MCF 10A (cell line): ENCODE data around the gene TRIM31. TPM values are rescaled to one million over a fixed set of nuclear protein-coding genes. Genes with fewer than 3 reads are reported as not detected.

Experiments
- BruUV-seq: library from RNA; stranded (reverse); fragments of 400-500 nt; replicated peaks from 2 replicates; lab custom pipeline; 2021; lab: Mats Ljungman, UMichigan
- CTCF ChIA-PET: fragments of 300-600 bp; sonication (Branson Sonifier 250); formaldehyde crosslinking; extraction: SDS; loops from one replicate; lab custom pipeline; 2021; ENCODE audit warnings: antibody characterized with exemption, inconsistent platforms; lab: Yijun Ruan, JAX
- POLR2A ChIA-PET: fragments of 300-600, 350-650 bp; sonication (Branson Sonifier 250); formaldehyde crosslinking; extraction: SDS; loops from one replicate; lab custom pipeline; 2020; ENCODE audit warnings: antibody characterized with exemption, inconsistent platforms; lab: Yijun Ruan, JAX
- DNase-seq: peaks from one replicate; pipeline ENCODE4 v3.0.0-alpha.2; 2018; ENCODE audit not compliant: unreplicated experiment
- H3K27ac Mint-ChIP-seq: one replicate; pipeline ENCODE4 v1.8.0; 2022; ENCODE audit warnings: mild to moderate bottlenecking, low read depth, mixed read lengths; ENCODE audit not compliant: unreplicated experiment
- H3K27me3 Mint-ChIP-seq: one replicate; pipeline ENCODE4 v1.8.0; 2022; ENCODE audit warnings: mixed read lengths; ENCODE audit not compliant: insufficient read depth, unreplicated experiment
- H3K36me3 Mint-ChIP-seq: one replicate; pipeline ENCODE4 v1.8.0; 2022; ENCODE audit warnings: mild to moderate bottlenecking, moderate library complexity, mixed read lengths; ENCODE audit not compliant: insufficient read depth, unreplicated experiment
- H3K4me1 Mint-ChIP-seq: one replicate; pipeline ENCODE4 v1.8.0; 2022; ENCODE audit warnings: mixed read lengths; ENCODE audit not compliant: insufficient read depth, unreplicated experiment
- H3K4me3 Mint-ChIP-seq: one replicate; pipeline ENCODE4 v1.8.0; 2022; ENCODE audit warnings: mild to moderate bottlenecking, moderate library complexity, mixed read lengths; ENCODE audit not compliant: unreplicated experiment
- H3K9me3 Mint-ChIP-seq: one replicate; pipeline ENCODE4 v1.8.0; 2022; ENCODE audit warnings: mixed read lengths; ENCODE audit not compliant: unreplicated experiment
- intact Hi-C: fragments of 100-400 bp; cut with micrococcal nuclease; formaldehyde crosslinking; loops from 2 replicates; pipeline ENCODE4 v1.14.1; 2022
- total RNA-seq: library from RNA; stranded (reverse); gene quantifications from 2 replicates; pipeline ENCODE4 v1.2.3, GENCODE V29; 2022
- TF ChIP-seq, protein P1 (sequence below): fragments of 200-600 bp; IDR thresholded peaks from one replicate; pipeline ENCODE4 v1.8.0; 2022; ENCODE audit warnings: antibody characterized with exemption, mild to moderate bottlenecking; ENCODE audit not compliant: unreplicated experiment

TRIM31 gene
- total RNA-seq, 1 experiment from 2014 or later, result not detected

DNA sequence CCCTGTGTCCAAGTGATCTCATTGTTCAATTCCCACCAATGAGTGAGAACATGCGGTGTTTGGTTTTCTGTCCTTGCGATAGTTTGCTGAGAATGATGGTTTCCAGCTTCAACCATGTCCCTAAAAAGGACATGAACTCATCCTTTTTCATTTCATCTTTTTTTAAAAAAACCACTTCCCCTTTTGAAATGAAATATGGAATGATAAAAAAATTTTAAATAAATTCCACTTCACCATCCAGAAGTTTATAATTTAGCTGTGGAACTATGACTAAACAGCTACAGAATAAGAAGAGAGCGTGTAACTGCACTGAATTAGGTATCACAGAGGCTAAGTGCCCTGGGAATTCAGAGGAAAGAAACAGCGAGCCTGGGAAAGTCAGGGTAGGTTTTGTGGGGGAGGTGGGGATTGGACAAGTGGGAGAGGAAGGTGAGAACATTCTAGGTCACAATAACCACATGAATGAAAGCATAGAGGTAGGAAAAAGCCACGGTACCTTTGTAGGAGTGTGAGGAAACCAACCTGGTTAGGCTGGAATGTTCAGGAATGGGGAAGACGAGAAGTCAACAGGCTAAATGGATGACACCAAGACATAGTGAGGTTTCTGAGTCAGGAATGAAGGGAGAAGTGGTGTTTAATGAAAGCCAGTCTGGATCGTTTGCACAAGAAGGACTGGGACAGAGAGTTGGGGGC is 37.1 kb upstream of the TRIM31 start:
- peaks cover 11% of the 10 kb centered on the region for H3K4me1 Mint-ChIP-seq
- BruUV-seq, result no TSS peak
- TF ChIP-seq, protein P1, sequence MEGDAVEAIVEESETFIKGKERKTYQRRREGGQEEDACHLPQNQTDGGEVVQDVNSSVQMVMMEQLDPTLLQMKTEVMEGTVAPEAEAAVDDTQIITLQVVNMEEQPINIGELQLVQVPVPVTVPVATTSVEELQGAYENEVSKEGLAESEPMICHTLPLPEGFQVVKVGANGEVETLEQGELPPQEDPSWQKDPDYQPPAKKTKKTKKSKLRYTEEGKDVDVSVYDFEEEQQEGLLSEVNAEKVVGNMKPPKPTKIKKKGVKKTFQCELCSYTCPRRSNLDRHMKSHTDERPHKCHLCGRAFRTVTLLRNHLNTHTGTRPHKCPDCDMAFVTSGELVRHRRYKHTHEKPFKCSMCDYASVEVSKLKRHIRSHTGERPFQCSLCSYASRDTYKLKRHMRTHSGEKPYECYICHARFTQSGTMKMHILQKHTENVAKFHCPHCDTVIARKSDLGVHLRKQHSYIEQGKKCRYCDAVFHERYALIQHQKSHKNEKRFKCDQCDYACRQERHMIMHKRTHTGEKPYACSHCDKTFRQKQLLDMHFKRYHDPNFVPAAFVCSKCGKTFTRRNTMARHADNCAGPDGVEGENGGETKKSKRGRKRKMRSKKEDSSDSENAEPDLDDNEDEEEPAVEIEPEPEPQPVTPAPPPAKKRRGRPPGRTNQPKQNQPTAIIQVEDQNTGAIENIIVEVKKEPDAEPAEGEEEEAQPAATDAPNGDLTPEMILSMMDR, result no peak
- intact Hi-C loops, result no loop called here
- POLR2A ChIA-PET, result interaction anchor here (0.7 kb wide), 1 partner anchor 57 kb away, joined by 3 read pairs; no protein-coding TSS in a partner anchor
- no peaks in the 10 kb centered on the region for H3K36me3 Mint-ChIP-seq
- no peak for DNase-seq
- no peak overlapping the region for H3K27ac Mint-ChIP-seq
- CTCF ChIA-PET, result interaction anchor here (3.8 kb wide), 1 partner anchor 20 kb away, joined by 16 read pairs; no protein-coding TSS in a partner anchor
- H3K27me3 Mint-ChIP-seq, result peaks cover 8% of the 10 kb centered on the region
- H3K4me3 Mint-ChIP-seq, result no peak overlapping the region
- no peaks in the 10 kb centered on the region for H3K9me3 Mint-ChIP-seq

DNA sequence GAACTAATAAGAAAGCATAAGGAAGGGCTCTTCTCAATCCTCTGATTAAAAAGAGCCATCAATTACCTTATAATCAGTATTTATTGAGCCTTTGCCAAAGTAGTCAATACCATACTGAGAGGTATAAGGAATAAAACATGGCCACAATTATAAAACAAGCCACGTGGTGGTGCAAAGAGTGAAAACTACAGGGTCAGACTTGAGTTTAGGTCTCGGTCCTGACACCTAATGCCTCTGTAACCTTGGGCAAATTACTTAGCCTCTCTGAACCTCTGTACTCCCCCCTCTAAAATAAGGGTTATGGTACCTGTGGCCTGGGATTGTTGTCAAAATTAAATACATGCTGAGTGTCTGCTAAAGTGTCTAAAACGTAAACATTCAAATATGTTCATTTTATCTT is 36.3 kb upstream of the TRIM31 start:
- Mint-ChIP-seq H3K36me3 (no peaks in the 10 kb centered on the region), H3K27me3 (peaks cover 16% of the 10 kb centered on the region), H3K27ac (no peak overlapping the region), H3K9me3 (no peaks in the 10 kb centered on the region), H3K4me3 (no peak overlapping the region), H3K4me1 (peaks cover 3% of the 10 kb centered on the region)
- TF ChIP-seq, protein P1, result no peak
- ChIA-PET POLR2A (no interaction called here), CTCF (interaction anchor here (0.6 to 3.8 kb wide), 6 partner anchors 19 to 338 kb away, joined by 3 to 16 read pairs (median 4); no protein-coding TSS in a partner anchor)
- no TSS peak for BruUV-seq
- intact Hi-C loops, result no loop called here
- no peak for DNase-seq

DNA sequence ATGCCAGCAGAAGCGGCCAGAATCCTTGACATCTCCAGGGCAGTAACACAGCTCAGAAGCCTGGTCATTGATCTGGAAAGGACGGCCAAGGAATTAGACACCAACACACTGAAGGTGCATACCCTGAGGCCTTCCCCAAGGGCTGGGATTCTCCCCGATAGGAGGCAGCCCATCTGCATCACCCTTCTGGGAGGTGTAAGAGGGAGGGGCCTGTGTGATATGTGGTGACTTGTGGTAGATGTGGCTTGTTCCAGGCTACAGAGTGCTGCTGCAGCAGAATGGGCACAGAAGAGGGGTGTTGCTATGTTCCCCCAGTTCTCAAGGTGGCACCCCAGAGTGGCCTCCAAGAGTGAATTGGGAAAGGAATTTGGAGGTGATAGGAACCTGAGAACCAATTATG is 34.2 kb upstream of the TRIM31 start:
- no peak for DNase-seq
- no peaks in the 10 kb centered on the region for H3K36me3 Mint-ChIP-seq
- ChIA-PET POLR2A (interaction anchor here (0.6 to 1.0 kb wide), 2 partner anchors 44 to 1611 kb away, joined by 3 to 4 read pairs; no protein-coding TSS in a partner anchor), CTCF (interaction anchor here (0.9 to 3.8 kb wide), 6 partner anchors 16 to 110 kb away, joined by 3 to 16 read pairs (median 6); no protein-coding TSS in a partner anchor)
- no peaks in the 10 kb centered on the region for H3K4me1 Mint-ChIP-seq
- no TSS peak for BruUV-seq
- intact Hi-C loops, result no loop called here
- no peak overlapping the region for H3K27ac Mint-ChIP-seq
- H3K9me3 Mint-ChIP-seq, result no peaks in the 10 kb centered on the region
- no peak overlapping the region for H3K4me3 Mint-ChIP-seq
- TF ChIP-seq, protein P1, result no peak
- peaks cover 27% of the 10 kb centered on the region for H3K27me3 Mint-ChIP-seq

DNA sequence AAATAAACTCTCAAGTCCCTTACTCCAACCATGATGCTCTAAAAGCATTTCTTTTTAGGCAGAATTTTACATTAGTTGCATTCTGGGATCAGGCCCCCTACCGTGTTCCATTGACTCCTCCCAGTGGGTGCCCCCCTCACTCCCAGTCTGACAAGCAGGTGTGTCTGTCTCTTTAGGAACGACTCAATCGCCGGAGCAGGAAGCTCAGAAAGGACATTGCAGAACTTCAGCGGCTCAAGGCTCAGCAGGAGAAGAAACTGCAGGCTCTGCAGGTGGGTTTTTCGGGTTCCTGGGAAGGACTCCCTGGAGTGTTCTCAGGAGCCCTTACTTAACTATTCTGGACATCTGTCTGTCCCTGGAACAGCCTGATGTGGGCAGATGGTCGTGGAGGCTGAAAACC is 32.9 kb upstream of the TRIM31 start:
- Mint-ChIP-seq H3K27ac (no peak overlapping the region), H3K27me3 (peaks cover 40% of the 10 kb centered on the region), H3K9me3 (no peaks in the 10 kb centered on the region), H3K4me3 (no peak overlapping the region), H3K4me1 (no peaks in the 10 kb centered on the region), H3K36me3 (no peaks in the 10 kb centered on the region)
- CTCF ChIA-PET, result interaction anchor here (1.4 to 3.9 kb wide), 2 partner anchors 14 to 43 kb away, joined by 5 to 42 read pairs; no protein-coding TSS in a partner anchor
- intact Hi-C loops, result no loop called here
- no TSS peak for BruUV-seq
- TF ChIP-seq, protein P1, result no peak
- POLR2A ChIA-PET, result no interaction called here
- DNase-seq, result no peak
